ENCODE measurements around the gene COL4A2.

Gene COL4A2

DNA sequence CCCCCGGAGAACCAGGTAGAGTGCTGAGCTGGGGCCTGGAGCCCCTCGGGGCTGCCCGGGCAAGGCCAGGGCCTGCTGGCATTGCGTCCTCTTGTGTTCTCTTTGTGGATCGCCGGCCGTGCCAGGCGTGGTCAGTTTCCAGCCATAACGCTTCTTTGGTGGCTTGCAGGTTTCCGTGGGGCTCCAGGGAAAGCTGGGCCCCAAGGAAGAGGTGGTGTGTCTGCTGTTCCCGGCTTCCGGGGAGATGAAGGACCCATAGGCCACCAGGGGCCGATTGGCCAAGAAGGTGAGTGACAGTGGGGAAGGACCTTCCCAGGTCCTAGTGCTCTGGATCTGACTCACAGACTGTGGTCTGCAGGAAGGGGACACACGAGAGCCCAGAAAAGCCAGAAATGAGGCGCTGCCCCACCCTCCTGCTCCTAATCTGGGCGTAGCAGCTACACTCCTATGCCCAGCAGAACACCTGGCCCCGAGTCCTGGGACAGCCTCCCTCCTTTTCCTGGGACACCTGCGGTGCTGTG is 197.0 kb downstream of the COL4A2 start:
- no peak for DNase-seq

DNA sequence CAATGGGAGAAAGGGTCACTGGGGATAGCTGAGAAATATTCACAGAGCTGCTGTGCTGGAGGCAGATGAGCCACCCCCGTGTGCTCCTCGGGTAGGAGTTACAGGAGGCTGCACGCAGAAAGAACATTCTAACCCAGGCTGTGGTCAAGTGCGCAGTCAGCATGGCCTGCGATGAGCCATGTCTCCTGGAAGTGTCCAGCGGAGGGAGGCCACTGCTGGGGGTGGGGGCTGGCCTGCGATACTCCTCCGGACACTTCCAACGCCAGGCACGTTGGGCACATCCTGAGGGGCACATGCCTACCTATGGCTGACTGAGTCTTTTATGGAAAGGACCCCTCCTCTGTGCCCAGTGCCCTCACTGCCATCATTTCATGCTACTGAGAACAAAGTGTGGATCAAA is 198.5 kb downstream of the COL4A2 start:
- no peak for DNase-seq

DNA sequence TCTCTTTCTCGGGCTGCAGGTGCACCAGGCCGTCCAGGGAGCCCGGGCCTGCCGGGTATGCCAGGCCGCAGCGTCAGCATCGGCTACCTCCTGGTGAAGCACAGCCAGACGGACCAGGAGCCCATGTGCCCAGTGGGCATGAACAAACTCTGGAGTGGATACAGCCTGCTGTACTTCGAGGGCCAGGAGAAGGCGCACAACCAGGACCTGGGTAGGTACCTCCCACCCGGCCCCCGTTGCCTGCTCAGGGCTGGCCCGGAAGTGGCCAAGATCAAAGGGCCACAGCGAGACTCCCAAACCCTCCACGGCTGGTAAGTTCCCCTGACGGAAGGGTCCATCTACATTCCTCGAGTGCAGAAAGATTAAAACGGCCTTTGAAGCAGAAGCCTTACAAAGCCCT is 199.3 kb downstream of the COL4A2 start:
- DNase-seq: no peak

DNA sequence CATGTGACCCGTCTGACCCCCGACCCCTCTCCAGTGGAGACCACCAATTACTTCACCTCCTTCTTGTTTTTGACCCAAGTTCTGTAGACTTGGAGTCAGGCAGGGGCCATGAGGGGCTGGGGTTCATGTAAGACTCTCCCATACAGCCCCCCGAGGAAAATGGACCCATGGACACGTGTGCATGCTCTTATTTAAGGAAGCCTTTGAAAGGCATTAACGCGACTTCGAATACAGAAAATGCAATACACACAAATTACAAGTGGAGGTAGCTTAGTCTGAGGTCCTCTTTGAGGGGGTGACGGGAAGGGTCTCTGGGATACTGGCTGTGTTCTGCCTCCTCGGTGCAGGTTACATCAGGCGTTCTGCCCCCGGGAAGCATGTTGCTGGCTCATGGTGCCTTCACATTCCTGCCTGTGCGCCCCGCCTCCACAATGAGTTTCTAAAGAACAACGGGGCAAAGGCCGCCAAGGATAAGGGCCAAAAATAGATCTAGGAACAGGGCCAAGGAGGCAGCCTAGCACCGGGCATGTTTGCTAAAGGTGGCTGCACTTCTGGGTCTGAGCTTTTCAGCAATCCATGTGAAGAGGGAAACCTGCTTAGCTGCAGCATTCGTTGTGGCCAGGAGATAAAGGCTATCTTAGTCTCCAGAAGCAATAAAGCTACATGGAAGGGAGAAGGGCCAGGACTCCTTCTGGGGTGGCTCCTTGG is 199.9 kb downstream of the COL4A2 start:
- DNase-seq: no peak

DNA sequence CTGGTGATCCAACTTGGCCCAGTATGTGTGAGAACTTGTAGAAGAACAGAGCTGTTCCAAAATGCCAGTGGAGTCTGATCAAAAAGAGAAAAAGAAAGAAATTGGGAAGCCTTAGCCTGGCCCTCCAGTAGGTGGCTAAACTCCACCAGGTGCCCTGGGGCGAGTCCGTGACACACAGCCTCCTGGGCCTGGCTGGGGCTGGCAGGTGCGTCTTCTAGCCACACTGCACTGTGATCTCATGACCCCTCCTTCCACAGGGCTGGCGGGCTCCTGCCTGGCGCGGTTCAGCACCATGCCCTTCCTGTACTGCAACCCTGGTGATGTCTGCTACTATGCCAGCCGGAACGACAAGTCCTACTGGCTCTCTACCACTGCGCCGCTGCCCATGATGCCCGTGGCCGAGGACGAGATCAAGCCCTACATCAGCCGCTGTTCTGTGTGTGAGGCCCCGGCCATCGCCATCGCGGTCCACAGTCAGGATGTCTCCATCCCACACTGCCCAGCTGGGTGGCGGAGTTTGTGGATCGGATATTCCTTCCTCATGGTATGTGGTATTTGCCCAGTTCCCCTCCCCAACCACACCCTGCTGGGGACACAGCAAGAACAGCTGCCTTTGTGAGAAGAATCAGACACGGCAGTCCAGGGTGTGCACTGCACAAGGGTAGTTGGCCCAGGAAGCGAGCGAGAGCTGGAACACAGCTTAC is 200.7 kb downstream of the COL4A2 start:
- no peak for DNase-seq

DNA sequence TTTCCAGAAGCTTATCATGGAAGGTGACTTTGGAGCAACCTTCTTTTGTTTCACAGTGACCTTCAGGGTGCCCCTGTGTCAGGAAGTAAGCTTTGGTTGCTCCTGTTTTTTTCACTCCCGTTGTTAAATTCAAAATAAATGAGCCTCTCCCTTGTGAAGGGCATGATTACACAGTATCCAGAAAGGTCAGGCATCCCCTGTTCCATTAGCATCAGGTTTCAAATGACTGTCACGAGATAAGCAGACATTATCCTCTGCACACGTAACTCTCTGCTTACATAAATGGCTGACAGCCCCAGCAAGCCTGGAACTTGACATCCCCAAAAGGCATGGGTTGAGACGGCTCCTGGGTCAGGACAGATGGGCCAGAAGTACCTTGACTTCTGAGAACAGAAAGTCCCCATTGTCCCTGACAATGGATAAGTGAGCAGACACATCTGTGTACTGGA is 202.4 kb downstream of the COL4A2 start:
- no peak for DNase-seq

DNA sequence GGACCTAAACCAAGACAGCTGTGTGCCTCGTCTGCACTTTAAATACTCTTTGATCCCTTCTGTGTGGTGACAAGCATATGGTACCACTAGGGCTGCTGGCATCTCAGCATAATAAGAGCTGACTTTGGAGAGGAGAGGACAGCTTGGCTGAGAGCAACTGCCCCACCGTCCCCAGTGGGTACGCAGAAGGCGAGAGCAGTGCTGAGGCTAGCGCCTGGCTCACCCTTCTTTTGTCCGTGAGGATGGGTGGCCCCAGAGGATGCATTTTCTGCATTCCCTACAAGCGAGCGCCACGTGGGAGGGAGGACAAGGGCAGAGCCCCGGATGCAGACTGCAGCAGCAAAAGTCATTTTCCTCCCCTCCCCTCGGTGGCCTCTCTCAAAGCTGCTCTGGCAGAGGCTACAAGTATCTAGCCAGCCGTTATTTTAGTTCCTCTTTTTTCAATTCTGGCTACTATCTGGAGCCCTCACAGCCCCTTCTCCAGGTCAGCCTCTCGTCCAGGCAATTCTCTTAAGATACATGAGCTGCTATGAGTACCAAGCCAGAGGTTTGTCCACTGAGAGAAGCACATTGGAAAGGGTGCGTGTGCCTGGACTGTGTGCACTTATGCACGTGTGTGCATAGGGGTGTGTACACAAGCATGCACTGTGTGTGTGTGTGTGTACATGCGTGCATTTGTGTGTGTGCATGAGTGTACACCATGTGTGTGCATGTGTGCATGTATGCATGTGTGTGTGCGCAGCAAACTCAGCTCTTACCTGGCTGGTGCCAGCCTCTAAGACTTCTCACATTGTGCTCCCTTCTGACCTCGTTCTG is 203.1 kb downstream of the COL4A2 start:
- DNase-seq: no peak

DNA sequence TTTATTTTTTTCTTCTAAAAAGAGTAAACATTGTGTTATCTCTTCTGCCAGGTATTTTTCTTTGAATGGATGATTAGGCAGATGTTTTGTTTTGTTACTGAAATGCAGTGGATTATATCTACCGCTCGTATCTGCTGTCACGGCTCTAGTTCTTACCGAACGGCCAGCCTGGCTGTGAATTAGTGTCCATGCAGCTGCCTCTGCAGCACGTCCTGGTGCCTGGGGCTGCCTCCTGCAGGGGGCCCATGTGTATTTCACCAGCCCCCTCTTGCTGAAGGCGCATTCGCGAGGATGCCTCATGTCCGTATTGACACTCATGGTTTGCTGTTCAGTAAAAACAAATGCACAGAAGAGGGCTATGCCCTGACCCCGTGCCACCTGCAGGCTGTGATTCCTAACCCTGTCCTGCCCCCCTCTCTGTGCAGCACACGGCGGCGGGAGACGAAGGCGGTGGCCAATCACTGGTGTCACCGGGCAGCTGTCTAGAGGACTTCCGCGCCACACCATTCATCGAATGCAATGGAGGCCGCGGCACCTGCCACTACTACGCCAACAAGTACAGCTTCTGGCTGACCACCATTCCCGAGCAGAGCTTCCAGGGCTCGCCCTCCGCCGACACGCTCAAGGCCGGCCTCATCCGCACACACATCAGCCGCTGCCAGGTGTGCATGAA is 204.6 kb downstream of the COL4A2 start:
- no peak for DNase-seq

DNA sequence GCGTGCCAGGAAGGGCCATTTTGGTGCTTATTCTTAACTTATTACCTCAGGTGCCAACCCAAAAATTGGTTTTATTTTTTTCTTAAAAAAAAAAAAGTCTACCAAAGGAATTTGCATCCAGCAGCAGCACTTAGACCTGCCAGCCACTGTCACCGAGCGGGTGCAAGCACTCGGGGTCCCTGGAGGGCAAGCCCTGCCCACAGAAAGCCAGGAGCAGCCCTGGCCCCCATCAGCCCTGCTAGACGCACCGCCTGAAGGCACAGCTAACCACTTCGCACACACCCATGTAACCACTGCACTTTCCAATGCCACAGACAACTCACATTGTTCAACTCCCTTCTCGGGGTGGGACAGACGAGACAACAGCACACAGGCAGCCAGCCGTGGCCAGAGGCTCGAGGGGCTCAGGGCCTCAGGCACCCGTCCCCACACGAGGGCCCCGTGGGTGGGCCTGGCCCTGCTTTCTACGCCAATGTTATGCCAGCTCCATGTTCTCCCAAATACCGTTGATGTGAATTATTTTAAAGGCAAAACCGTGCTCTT is 205.2 kb downstream of the COL4A2 start:
- DNase-seq: no peak

DNA sequence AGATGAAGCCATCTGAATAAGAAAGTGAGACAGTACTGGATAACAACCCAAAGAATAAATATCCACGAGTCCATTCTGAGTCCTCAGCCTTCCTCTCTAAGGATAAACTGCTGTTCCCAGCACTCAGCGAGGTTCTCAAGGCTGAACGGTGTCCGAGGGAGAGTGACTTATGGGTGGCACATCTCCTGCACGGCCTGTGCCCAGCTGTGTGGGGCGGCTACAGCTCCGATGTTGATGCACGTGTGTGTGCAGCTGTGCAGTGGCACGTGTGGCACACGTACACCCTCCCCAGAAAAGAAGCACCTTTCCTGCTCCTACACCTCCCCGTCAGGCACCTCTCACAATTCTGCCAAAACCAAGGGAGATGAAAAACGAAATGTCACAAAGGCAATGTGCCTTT is 209.4 kb downstream of the COL4A2 start:
- no peak for DNase-seq

DNA sequence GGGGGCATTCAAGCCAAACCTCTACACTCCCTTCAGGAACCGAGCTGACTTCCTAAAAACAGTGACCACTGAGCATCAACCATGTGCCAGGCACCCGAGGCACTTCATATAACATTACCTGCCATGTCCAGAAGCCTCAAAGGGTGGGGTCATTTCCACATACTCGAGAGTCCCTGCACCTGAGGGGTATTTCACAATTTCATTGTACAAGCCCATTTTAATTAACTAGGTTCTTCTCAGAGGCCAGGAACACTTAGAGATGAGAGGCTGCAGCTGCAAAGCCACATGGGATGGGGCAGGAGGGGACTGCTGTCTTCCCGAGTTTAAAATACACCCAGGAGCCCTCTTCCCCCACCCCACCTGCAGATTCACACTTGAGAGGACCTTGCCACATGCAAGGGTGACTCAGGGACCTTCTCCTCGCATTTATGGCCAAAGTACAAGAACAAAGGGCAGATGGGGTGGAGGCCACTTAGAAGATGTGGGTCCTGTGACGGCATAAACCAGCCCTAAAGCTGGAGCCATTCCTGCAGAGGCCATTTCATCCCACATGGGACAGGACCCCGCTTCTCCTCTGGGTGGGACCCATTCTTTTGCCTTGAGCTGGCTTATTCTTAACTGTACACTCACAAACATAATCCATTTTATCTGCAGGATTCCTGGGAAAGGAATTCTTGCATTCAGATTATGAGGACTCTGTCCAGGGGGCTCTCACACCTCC is 210.6 kb downstream of the COL4A2 start:
- no peak for DNase-seq

DNA sequence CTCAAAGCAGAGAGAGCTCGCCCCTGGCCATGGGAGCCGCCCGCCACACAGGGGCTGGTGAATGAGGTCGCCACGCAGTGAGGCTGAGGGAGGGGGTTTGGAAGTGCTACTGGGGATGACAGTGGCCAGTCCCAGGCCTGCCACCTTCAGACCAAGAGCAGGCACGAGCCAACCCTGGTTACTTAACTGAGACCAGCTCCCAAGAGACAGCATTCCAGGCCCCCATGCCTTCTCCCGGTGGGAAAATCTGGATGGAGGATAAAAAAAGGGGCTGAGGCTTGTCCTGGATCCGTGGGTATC is 211.1 kb downstream of the COL4A2 start:
- no peak for DNase-seq

DNA sequence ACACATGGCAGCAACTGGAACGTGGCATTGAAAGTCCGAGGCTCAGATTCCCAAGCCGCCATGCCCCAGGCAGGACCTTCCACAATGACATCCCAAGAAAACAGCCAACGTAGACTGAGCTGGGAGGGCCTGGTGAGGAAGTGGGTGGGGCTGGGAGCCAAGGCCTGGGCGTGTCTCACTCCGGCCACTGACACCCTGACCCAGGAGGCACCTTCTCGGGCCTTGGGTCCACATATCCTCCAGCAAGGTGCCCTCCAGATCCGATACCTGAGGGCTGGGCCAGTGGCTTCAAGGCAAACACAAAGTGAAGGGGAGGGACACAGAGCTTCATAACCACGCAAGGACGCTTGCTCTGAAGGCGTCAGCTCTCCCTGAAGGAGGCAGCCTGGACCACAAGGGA is 211.5 kb downstream of the COL4A2 start:
- DNase-seq: no peak

DNA sequence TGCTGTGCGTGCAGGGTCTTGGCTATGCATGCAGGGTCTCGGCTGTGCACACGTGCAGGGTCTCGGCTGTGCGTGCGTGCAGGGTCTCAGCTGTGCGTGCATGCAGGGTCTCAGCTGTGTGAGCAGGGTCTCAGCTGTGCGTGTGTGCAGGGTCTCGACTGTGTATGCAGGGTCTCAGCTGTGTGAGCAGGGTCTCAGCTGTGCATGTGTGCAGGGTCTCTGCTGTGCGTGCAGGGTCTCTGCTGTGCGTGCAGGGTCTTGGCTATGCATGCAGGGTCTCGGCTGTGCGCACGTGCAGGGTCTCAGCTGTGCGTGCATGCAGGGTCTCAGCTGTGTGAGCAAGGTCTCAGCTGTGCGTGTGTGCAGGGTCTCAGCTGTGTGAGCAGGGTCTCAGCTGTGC is 212.0 kb downstream of the COL4A2 start:
- DNase-seq: no peak

DNA sequence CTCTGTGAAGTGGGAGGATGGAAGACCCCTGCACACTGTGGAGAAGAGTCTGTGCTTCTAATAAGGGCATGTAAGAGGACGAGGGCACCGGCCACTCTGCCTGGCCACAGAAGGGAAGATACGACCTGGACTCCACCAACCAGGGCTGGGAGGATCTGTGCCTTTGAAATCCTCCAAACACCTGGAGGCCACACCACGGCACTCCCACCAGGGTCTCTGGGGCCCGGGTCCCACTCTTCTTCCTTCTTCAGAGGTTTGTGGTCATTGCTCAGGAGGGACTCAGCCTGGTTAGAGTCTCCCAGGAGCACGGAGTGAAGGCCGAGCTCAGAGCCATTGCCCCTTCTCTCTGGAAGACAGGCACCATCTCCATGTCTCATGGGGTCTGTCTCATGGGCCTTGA is 212.4 kb downstream of the COL4A2 start:
- no peak for DNase-seq

DNA sequence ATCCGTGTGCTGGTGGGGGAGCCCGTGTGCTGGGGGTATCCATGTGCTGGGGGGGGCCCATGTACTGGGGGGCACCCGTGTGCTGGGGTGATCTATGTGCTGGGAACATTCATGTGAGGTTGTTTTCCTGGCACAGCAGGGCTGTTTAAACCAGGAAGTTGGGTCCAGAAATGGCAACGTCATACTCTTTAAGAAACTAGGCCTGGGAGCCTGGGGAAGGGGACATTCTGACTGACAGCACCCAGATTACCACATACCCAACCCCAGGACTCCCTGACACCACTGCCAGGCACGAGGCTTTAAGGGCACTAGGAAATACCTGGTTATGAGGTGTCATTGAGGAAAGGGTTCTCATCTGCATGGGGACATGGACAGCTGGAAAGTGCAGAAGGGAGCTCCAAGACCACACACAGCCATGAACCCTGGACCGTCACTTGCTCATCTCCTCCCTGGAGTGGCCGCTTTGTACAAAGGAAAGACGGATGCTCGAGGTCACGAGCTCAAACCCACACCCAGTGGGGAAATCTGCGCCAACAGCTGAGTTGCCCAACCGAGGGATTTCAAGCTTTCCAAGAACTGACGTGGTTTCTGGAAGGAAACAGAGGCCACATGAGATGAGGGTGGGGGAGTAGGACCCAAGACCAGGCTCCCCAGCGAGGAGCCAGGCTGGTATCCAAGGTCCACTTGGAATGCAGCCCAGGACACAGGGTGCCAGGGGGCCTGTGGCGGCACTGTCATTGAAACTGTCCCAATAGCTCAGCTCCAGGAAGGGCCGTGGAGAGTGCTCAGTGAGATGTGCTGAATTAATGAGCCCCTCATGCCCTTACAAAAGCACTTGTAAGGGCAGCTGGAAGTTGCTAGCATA is 213.6 kb downstream of the COL4A2 start:
- no peak for DNase-seq

DNA sequence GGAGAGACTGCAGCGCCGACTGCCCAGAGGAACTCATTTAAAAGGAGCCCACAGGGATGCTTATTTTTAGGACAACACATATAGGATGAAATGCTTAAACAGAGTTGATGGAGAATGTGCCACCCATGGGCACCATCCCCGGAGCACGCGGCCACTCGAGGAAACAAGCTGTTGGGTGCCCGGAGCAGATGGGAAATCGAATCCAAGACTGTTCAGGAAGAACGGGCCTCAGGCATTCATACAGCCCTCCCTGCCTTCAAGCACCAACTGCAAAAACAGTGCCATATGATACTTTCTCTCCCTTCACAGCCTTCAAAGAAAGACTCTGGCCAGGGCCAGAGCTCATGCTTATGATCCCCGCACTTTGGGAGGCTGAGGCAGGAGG is 214.2 kb downstream of the COL4A2 start:
- DNase-seq: no peak

DNA sequence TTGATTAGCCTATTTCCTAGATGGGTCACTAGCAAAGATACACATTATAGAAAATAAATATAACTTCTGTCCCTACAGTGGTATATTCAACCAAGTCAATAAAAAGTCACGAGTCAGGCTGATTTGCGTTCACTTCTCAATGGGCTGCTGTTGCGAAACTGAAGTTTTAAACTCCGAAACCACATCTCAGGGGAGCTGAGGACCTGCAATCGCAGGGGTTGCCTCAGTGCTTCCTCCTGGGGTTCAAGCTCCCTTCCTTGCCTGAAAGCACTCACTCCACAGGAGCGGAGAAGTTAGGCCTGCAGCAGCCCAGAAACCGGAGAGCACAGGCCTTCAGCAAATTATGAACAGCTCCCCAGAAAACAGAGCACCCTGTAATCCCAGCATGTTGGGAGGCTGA is 214.9 kb downstream of the COL4A2 start:
- DNase-seq: no peak

DNA sequence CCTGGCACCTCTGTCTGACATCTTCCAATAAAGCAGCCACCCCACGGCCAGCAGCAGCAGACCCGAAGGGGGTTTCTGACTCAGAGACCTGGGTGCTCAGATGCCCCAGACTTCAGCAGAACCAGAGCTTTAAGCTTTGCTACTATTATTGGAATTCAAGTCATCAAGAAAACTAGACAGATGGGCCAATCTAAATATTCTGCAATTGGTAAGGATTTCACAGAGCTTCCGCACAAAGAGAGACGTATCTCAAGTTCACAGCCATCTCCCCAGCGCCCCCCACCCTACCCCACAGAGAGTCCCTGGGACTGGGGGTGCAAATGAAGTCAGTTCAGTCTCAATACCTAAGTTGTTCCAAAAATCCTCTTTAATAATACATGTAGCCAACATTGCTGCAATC is 215.6 kb downstream of the COL4A2 start:
- DNase-seq: no peak

DNA sequence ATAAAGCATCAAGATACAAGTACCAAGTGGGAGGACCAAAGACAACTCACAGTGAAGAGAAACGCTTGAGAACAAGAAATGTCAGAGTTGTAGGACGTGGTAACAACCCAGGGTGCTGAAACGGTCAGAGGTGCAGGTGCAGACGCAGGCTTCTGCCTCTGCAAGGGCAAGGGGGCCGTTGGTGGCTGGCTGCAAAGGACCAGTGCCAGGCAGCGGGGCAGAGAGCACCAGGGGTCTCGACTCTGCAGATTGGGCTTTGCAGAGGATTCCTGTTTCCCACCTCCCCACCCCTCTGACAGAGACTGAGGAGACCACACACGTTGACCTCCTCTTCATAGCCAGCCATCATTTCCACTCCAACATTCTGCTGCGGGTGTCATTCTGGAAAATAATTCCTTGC is 216.1 kb downstream of the COL4A2 start:
- DNase-seq: no peak

DNA sequence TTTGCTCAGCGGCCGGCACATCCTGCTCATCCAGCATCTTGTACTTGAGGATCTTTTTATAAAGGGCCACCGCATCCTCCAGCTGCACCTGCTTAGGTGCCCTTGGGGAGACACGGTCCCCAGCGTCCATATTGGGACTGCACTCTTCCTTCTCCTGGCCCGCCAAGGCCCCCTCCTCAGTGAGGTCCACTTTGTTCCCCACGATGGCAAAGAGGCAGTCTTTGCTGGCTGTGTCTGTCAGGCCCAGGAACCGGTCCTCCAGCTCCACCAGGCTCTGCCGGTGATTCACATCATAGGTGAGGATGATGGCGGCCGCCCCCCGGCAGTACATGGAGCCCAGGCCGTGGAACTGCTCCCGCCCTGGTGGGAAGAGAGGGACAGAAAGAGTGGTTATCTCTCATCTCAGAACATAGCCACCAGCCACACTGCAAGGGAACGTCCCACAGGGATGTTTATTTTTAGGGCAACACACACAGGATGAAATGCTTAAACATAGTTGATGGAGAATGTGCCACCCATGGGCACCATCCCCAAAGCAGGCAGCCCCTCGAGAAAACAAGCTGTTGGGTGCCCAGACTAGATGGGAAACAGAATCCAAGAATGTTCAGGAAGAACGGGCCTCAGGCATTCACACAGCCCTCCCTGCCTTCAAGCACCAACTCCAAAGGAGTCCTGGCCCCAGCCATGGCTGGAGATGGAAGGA is 216.9 kb downstream of the COL4A2 start:
- DNase-seq: no peak
